HG03442 (cell line): ENCODE data around the gene DGKK.
"Not testable (repeated sequence)": the region's sequence is repeated elsewhere in the genome, so short reads cannot be mapped to it uniquely, and the experiment has no call there.

Source experiments
- ATAC-seq: cut with Tn5 transposase; IDR thresholded peaks from one replicate; pipeline ENCODE4 v1.9.1; 2021; ENCODE audit warnings: mild to moderate bottlenecking, moderate library complexity; ENCODE audit not compliant: unreplicated experiment

DGKK gene

DNA sequence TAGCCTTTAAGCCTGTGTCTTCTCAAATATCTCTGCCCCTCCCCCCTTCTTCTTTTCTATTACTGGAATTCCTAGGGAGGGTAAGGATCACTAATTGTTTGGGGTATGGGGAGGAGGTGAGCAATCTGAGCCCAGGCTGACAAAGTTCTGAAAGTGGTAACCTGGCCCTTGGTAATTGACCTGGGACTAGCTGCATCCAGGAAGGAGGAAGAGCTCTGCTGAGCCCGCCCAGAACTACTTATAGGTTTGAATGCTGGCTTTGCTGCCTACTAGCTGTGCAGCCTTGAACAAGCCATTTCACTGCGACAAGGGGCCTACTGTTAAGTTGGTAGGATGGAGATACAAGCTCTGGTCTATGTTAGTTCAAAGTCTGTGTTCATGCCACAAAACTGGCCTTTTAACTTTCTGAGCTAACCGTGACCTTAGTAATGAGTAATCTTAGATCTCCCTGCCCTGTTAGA, 37.8 kb downstream of the DGKK start:
- ATAC-seq: no peak

DNA sequence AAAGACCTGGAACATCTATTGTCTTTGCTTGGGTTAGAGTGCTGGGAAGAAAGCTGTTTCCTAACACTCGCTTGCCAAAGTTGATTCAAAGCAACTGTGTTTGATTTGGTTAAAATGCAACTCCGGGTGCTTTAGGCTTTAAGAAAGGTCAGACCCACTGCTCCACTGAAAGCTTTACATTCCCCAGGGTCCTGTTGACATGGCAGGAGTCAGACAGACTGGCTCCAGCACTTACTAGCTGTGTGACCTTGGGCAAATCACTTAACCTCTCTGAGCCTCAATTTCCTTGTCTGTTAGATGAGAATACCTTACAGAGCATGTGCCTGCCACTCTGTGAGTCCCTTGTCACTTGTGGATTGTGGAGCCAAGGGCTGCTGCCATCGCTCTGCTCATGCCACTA, 39.0 kb downstream of the DGKK start:
- ATAC-seq: no peak

DNA sequence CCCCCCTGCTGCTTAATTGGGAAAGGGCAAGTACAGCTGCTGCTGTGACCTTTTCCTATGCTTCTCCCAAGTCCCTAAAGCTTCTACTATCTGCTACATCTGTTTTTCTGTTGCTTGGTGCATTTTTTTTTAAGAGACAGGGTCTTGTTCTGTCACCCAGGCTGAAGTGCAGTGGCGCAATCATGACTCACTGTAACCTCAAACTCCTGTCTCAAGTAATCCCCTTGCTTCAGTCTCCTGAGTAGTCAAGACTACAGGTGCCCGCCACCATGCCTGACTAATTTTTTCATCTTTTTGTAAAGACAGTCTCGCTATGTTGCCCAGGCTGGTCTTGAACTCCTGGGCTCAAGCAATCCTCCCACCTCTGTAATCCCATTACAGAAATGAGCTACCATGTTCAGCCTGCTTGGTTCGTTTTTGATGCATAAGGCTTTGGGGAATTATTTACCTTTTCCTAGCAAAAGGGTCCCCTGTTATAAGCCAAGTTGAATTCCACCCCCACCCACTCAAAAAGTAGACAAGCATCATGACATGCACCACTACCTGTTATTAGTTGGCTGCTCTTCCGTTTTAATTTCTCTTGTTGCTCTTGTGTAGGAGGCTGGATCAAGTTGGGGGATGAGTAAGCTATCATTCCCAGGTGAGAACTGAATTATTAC, 39.6 kb downstream of the DGKK start:
- no peak for ATAC-seq

DNA sequence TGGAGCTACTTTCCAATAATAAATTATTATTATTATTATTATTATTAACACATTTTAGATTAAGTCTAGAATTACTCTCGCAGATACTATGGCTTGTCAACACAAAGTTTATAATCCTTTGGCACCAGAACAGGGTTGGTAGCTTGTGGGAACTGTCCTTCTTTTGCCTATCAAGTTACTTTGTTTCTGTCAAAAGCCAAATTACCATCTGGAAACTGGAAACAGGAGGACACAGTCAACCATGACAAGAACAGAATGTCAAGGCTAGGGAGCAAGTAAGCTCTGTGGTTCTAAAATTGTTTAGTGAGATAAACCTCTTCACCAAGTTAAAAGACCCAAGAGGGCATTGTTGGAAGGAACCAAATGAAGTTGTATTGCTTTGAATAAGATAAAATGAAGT, 42.5 kb downstream of the DGKK start:
- ATAC-seq: no peak

DNA sequence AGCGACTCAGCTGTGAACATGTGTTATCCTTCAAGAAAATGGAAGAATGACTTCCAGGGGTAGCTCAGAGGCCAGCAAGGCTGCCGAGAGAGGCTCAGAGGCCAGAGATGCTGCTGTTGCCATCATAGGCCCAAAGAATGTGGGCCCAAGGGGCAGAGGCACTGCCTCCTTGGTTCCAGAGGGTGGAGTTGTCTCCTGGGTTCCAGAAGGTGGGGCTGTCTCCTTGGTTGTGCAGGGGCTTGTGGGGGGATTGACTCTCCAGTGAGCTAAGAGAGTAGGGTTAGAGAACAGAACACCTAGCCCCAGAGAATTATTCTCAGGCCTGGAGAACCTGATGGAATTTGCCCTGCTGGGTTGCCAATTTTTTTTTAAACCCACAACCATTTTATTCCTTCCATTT, 62.6 kb downstream of the DGKK start:
- no peak for ATAC-seq

DNA sequence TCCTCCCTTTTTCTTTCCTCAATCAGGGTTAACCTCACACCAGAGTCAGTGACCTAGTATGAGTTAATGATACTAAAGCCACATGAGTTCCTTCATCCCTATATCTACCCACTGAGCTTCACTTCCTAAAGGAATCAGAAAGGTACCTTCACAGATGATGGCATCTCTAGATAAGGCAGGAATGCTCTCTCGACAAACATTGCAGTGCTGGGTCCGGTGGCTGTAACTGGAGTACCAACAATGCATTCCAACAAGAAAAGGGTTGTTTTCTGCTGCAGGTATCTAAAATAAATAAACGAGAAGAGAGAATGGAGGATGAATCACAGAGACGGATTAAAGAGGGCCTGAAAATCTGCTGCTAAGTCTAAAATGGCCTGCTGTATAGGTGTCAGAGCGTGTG, 66.7 kb downstream of the DGKK start:
- ATAC-seq: no peak

DNA sequence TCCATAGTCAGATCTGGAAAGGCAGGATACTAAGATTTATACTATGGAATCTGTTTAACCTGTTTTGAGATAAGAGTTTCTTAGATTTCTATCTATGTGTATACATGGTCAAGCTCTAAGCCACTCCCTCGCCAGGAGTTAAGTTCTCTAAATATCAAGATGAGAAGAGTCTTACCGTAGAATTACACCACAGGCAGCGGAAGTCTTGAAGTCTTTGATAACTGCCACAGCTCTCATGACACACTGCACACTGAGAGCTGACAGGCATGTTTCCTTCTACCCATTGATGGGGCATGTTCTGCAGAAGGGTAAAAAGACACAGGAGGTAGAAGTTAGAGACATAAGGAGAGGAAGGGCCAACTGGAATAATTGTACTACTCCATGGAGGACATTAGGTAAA, 67.7 kb downstream of the DGKK start:
- no peak for ATAC-seq

DNA sequence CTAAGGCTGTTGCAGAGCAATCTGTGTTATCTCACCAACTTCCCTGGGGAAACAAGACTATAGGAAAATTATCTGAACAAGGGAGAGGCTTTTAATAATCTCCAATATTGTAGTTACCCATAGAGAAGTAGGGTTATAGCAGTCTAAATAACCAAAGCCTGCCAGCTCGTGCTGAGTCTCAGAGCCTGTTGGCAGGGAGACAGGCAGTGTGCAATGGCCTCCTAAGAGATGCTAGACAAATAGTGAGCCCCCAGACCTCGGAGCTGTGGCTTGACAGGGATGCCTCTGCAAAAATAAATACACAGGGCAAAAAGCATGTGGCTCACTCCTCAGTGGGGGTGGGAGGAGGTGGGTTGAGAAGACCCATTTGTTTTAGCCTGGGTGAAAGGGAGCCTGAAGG, 76.7 kb downstream of the DGKK start:
- no peak for ATAC-seq

DNA sequence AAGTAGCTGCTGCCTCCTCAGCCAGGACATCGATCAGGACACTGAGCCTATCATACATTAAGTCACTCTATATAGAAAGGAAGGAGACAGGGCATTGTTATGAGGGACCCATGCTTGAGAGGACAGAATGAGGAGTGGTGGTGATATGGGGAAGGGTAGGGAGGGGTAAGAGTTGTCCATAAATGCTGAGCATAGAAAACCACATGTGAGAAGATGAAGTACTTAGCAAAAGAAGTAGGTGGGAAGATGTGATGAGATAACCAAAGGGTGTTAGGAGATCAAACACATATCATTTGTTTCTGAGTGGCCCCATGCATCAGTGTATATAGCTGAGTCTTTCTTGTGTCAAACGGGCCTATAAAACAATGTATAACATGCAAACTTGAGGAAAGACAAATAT, 84.1 kb downstream of the DGKK start:
- ATAC-seq: no peak

DNA sequence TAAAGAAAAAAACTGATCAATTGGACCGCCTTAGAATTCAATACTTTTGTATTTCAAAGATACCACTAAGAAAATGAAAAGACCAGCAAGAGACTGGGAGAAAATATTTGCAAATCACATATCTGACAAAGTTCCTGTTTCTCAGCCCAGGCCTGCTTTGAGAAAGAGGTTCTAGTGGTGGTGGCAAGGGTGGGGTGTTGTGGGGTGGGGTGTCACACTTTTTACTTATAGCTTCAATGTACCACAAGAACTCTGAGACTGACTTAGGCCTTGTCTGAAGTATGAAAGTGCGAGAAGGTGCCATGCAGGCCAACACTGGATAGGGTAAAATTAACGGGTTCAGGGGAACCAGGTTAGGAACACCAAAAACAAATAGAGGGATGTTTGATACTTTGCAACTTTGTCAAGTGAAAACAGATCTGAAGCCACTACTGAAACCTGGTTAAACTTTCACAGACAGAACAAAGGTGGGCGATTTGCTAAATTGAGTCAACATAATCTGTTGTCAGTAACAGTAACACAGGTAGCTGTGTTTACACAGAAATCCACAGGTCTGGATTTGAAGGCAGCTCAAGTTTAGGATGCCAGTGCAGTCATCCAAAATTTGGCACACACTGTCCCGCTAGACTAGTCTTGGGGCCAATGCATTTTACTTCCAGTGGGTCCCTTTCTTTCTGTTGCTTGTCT, 88.8 kb downstream of the DGKK start:
- no peak for ATAC-seq

DNA sequence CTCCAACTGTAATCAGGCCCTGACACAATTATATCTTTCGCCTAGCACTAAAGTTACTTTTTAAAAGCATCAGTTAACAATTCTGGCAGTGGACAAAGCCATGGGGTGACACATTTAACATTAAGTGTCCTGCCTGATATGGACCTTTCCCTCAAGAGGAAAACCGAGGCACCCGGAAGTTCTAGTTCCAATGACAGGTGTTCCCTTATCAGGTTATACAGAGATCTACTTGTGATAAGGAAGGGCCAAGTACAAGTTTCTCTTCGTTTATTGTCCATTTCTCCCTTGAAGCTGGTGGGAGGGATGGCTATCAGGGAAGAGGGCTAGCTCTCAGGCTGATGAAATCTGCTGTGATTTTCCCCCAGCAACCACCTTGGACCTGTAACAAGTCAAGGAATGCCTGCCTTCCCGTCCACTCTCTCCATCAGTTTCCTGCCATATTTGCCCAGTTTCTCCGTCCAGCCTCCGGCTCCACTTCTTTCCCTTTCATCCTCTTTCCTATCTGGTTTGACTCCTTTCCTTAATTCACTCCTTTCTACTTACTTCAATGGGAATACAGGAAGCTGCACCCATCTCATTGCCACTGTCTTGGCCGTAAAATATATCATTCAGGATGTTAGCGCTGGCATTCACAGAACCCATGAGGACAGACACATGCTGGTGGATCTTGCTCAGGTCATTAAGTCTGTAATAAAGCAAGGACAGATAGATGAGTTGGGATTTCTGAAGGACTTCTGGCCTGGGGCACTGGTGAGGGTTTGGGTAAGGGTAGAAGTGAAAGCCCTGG, 95.0 kb downstream of the DGKK start:
- no peak for ATAC-seq

DNA sequence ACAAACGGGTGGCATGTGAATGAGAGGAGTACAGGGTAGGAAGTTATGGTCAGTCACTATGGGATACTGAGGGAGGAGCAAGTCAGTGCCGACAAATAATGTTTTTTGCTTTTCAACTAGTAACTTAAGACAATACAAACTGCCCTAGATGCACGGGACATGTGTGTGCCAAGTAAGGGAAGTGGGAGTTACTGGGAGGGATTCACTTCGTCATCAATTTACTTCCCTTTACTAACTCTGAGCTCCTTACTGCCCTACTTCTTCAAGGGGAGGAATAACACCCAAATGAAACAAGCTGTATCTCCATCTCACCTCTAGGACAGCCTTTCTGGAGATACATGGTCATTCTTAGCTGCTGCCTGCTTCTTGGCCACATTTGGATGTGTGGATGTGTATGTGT, 97.7 kb downstream of the DGKK start:
- no peak for ATAC-seq

DNA sequence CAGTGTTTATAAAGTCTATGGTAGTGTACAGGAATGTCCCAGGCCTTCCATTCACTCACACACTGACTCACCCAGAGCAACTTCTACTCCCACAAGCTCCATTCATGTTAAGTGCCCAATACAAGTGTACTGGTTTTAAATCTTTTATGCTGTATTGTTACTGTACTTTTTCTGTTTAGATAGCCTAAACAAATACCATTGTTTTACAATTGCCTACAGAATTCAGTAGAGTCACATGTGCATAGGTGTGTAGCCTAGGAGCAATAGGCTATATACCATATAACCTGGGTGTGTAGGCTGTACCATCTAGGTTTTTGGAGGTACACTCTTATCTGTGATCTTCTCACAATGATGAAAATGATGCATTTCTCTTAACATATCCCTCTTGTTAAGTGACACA, 126.7 kb downstream of the DGKK start:
- ATAC-seq: no peak

DNA sequence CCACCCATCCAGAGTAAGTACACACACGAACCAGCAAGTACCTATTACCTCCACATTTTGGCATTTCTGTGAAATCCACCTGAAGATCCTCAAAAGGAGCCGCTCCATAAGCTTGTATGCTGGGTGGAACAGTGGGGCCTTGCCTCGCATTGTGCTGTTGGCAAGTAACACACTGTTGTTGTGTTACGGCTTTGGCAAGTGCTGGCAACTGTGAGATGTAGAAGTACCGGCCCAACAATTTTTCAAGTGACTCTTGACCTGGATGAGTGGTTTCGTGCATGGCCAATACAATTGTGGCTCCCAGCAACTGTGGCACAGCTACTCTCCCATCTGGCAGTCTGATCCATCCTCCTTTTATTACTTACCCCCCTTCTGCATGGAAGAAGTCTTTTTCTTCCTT, 137.3 kb downstream of the DGKK start:
- no peak for ATAC-seq

DNA sequence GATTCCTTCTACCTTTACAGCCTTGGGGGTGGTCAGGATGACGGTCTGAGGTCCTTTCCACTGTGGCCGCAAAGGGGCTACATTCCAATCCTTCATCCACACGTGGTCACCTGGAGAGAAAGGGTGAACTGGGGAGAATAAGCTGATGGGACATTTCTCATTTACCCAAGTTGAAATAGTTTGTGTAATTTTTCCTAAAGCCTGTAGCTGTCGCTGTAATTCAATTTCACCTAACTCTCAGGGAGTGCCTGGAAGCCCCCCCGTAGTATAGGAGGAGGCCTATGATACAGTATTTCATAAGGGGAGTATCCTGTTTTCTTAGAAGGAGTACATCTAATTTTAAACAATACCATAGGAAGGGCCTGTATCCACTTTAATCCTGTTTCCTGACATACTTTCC, 138.0 kb downstream of the DGKK start:
- not testable (repeated sequence) for ATAC-seq

DNA sequence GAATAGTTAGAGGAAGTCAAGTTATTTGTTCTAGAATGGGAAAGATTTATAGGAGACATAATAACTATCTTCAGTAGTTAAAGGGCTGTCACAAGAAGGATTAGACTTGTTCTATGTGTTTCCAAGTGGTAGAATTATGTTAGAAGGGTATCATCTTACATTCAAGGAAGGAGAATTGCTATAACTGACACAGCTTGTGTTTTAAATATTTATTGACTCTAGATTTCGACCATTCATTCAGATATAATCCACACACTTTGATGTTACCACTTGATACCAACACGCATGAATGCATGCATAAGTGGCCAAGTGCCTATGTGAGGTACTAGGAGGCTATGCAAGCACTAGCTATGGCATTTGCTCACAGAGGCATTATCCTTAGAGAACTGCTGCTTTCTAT, 143.4 kb downstream of the DGKK start:
- ATAC-seq: no peak
